Osteoblast (primary cell): ENCODE results near the gene KLF2. TPM values are rescaled to one million over a fixed set of nuclear protein-coding genes. Genes with fewer than 3 reads are reported as not detected.
A peak's percentile ranks its signal among the peaks of the same experiment; 100 is the strongest.

Experiments used
- DNase-seq: peaks from one replicate; pipeline ENCODE4 v3.0.0; 2011; ENCODE audit warnings: low spot score, mixed read lengths; ENCODE audit not compliant: insufficient read length; ENCODE audit errors: missing footprints
- H2AFZ ChIP-seq: 2 replicates; pipeline ENCODE4 v1.6.0; 2011; ENCODE audit warnings: mild to moderate bottlenecking, low read length
- H3K27ac ChIP-seq: 2 replicates; pipeline ENCODE4 v1.5.1; 2011; ENCODE audit warnings: mild to moderate bottlenecking, low read depth, low read length, moderate library complexity
- H3K27me3 ChIP-seq: 2 replicates; pipeline ENCODE4 v1.6.0; 2012; ENCODE audit warnings: mild to moderate bottlenecking, control low read depth, inconsistent platforms, low read length, moderate library complexity; ENCODE audit not compliant: insufficient read depth
- H3K36me3 ChIP-seq: 2 replicates; pipeline ENCODE4 v1.5.1; 2011; ENCODE audit warnings: mild to moderate bottlenecking, low read length, control low read depth, moderate library complexity; ENCODE audit not compliant: insufficient read depth
- H3K4me1 ChIP-seq: 2 replicates; pipeline ENCODE4 v1.5.1; 2011; ENCODE audit warnings: mild to moderate bottlenecking, low read length, control low read depth, moderate library complexity; ENCODE audit not compliant: insufficient read depth
- H3K4me2 ChIP-seq: 2 replicates; pipeline ENCODE4 v1.6.0; 2011; ENCODE audit warnings: mild to moderate bottlenecking, low read length; ENCODE audit not compliant: insufficient read depth
- H3K4me3 ChIP-seq: fragments of 200-600 bp; sonication (generic); 3 replicates; pipeline ENCODE4 v1.5.1; 2012; ENCODE audit warnings: mild to moderate bottlenecking, low read length, inconsistent platforms; ENCODE audit not compliant: insufficient read depth
- H3K79me2 ChIP-seq: 2 replicates; pipeline ENCODE4 v1.6.0; 2012; ENCODE audit warnings: mild to moderate bottlenecking, low read length, control low read depth, inconsistent platforms; ENCODE audit not compliant: insufficient read depth
- H3K9me3 ChIP-seq: 2 replicates; pipeline ENCODE4 v1.5.1; 2011; ENCODE audit warnings: low read depth, low read length, control low read depth
- H4K20me1 ChIP-seq: 2 replicates; pipeline ENCODE4 v1.6.0; 2012; ENCODE audit warnings: mild to moderate bottlenecking, low read length, control low read depth; ENCODE audit not compliant: insufficient read depth
- CTCF ChIP-seq: IDR thresholded peaks from 2 replicates; pipeline ENCODE4 v1.5.1; 2011; ENCODE audit warnings: mild to moderate bottlenecking, low read depth, low read length, moderate library complexity; ENCODE audit errors: extremely low read depth
- total RNA-seq: library from RNA; depleted of rRNA; stranded (reverse); fragments of >200 nt; gene quantifications from 2 replicates; pipeline ENCODE4 v1.2.3, GENCODE V29; 2012

Gene KLF2
- total RNA-seq, 1 donor: 16.6 TPM

- no peak overlapping the region for H3K27ac ChIP-seq
- TF ChIP-seq CTCF: no peak
- no peaks in the 10 kb centered on the region for H3K79me2 ChIP-seq
- H3K27me3 ChIP-seq: no peaks in the 10 kb centered on the region
- no peak overlapping the region for H3K4me2 ChIP-seq
- no peaks in the 10 kb centered on the region for H4K20me1 ChIP-seq
- H3K36me3 ChIP-seq: no peaks in the 10 kb centered on the region
- no peak overlapping the region for H2AFZ ChIP-seq
- peaks cover 2% of the 10 kb centered on the region for H3K4me1 ChIP-seq
- H3K9me3 ChIP-seq: no peaks in the 10 kb centered on the region
- DNase-seq: peak; percentile 41
- H3K4me3 ChIP-seq: no peak overlapping the region
These were observed 15.0 kb upstream of the KLF2 start for GRCh38 chr19:16309643-16310042.

- H3K27ac ChIP-seq: peak overlapping the region; percentile 84
- no peaks in the 10 kb centered on the region for H3K36me3 ChIP-seq
- peaks cover 16% of the 10 kb centered on the region for H3K4me1 ChIP-seq
- H2AFZ ChIP-seq: no peak overlapping the region
- H3K4me2 ChIP-seq: peak overlapping the region; percentile 59
- peak; percentile 96 for DNase-seq
- no peaks in the 10 kb centered on the region for H3K9me3 ChIP-seq
- no peaks in the 10 kb centered on the region for H3K79me2 ChIP-seq
- TF ChIP-seq CTCF: no peak
- H4K20me1 ChIP-seq: no peaks in the 10 kb centered on the region
- no peak overlapping the region for H3K4me3 ChIP-seq
- no peaks in the 10 kb centered on the region for H3K27me3 ChIP-seq
These were observed 8.7 kb upstream of the KLF2 start for GRCh38 chr19:16315825-16316505.

GRCh38 chr19:16316506-16316882 is 8.1 kb upstream of the KLF2 start:
- no peak overlapping the region for H3K4me3 ChIP-seq
- no peaks in the 10 kb centered on the region for H3K27me3 ChIP-seq
- no peak for DNase-seq
- no peak for TF ChIP-seq CTCF
- H2AFZ ChIP-seq: no peak overlapping the region
- H3K36me3 ChIP-seq: no peaks in the 10 kb centered on the region
- no peaks in the 10 kb centered on the region for H3K9me3 ChIP-seq
- no peaks in the 10 kb centered on the region for H4K20me1 ChIP-seq
- H3K4me2 ChIP-seq: peak overlapping the region; percentile 59
- peak overlapping the region; percentile 84 for H3K27ac ChIP-seq
- H3K79me2 ChIP-seq: no peaks in the 10 kb centered on the region
- H3K4me1 ChIP-seq: peaks cover 16% of the 10 kb centered on the region

GRCh38 chr19:16319481-16319880 is 5.1 kb upstream of the KLF2 start:
- no peaks in the 10 kb centered on the region for H3K36me3 ChIP-seq
- DNase-seq: peak; percentile 68
- H3K4me3 ChIP-seq: no peak overlapping the region
- no peak for TF ChIP-seq CTCF
- H3K9me3 ChIP-seq: no peaks in the 10 kb centered on the region
- no peak overlapping the region for H3K27ac ChIP-seq
- no peaks in the 10 kb centered on the region for H3K79me2 ChIP-seq
- H4K20me1 ChIP-seq: no peaks in the 10 kb centered on the region
- H3K27me3 ChIP-seq: no peaks in the 10 kb centered on the region
- no peak overlapping the region for H3K4me2 ChIP-seq
- H3K4me1 ChIP-seq: peaks cover 19% of the 10 kb centered on the region
- H2AFZ ChIP-seq: no peak overlapping the region
